Tibial nerve (tissue), 3 donors: ENCODE data around the gene FXYD3.

Experiments used
- POLR2A ChIP-seq, 2 donors: fragments of 450-650 bp; IDR thresholded peaks; one replicate each; pipeline ENCODE4 v1.6.1; 2017; ENCODE audit warnings: antibody characterized with exemption in 2 of 2, mild to moderate bottlenecking in 2 of 2, moderate library complexity in 2 of 2
- TF ChIP-seq, protein P1 (sequence below), 5 experiments: fragments of 200-600 bp in 3 of 5; fragments of 450-650 bp in 2 of 5; sonication (generic) in 3 of 5; IDR thresholded peaks; one replicate each; pipeline ENCODE4 v1.5.1; 2016 to 2019; ENCODE audit warnings: antibody characterized with exemption in 5 of 5, mild to moderate bottlenecking in 3 of 5, moderate library complexity in 2 of 5

DNA sequence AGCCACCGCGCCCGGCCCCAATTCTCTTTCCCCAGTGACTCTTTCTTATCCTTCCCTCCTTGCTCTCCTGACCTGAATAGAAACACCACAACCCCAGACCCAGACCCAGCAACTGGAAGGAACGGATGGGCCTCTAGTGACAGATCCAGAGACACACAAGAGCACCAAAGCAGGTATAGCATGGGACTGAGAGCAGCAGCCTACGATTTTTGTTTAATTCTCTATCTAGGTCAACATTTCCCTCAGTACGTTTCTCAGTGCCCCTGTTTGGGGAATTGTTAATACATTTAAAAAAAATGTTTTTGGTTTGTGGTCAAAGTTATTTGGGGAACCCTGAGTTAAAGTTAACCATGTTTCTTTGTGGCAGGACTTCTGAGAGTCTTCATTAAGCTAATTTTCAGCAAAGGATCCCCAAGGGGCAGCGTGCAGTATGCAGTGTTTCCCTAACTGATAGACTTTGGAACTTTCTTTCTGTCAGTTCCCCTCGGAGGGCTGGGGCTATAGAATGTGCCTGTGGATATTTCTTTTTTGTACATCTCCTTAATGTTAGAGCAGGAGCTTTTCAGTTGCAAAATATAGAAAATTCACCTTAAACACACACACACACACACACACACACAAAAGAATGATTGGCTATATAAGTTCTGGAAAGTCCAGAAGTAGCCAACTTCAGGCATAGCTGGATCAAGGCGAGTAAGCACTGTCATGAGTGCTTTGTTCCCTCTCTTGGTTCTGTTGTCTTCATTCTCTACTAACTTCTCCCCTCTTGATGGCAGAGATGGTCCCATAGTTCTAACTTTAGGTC lies 45.2 kb downstream of the FXYD3 start:
- TF ChIP-seq, protein P1, sequence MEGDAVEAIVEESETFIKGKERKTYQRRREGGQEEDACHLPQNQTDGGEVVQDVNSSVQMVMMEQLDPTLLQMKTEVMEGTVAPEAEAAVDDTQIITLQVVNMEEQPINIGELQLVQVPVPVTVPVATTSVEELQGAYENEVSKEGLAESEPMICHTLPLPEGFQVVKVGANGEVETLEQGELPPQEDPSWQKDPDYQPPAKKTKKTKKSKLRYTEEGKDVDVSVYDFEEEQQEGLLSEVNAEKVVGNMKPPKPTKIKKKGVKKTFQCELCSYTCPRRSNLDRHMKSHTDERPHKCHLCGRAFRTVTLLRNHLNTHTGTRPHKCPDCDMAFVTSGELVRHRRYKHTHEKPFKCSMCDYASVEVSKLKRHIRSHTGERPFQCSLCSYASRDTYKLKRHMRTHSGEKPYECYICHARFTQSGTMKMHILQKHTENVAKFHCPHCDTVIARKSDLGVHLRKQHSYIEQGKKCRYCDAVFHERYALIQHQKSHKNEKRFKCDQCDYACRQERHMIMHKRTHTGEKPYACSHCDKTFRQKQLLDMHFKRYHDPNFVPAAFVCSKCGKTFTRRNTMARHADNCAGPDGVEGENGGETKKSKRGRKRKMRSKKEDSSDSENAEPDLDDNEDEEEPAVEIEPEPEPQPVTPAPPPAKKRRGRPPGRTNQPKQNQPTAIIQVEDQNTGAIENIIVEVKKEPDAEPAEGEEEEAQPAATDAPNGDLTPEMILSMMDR (IDR thresholded peaks at IDR 0.05), result no peak
- no peak for TF ChIP-seq POLR2A (IDR thresholded peaks at IDR 0.05)
